Measurements from ENCODE around the gene NAA10. TPM values are rescaled to one million over a fixed set of nuclear protein-coding genes. Genes with fewer than 3 reads are reported as not detected.

Gene NAA10
- total and polyA plus RNA-seq, 2 donors from 2014 or later: 79.3 to 120 TPM

GRCh38 chrX:153913701-153914100 is 21.1 kb downstream of the NAA10 start:
- no peaks in the 10 kb centered on the region for H3K4me1 ChIP-seq (ENCODE audit: control insufficient read depth in 2 of 3, insufficient read depth in 2 of 3, low read depth in 1 of 3, low read length in 3 of 3)
- intact Hi-C loops (cut with DNase I): no loop called here
- FAIRE-seq (no peak), DNase-seq (no peak)
- TF ChIP-seq CTCF (IDR thresholded peaks at IDR 0.05; ENCODE audit: borderline replicate concordance, extremely low read depth, insufficient read depth): no peak
- H3K27ac ChIP-seq (ENCODE audit: low read depth in 2 of 2, low read length in 2 of 2): no peak overlapping the region
- no peaks in the 10 kb centered on the region for H3K36me3 ChIP-seq (ENCODE audit: control insufficient read depth in 2 of 3, insufficient read depth in 3 of 3, low read length in 3 of 3)
- no peak overlapping the region for H3K9ac ChIP-seq (ENCODE audit: low read length in 3 of 3)
- no peaks in the 10 kb centered on the region for H3K27me3 ChIP-seq (ENCODE audit: control insufficient read depth, insufficient read depth, low read length)
- no peaks in the 10 kb centered on the region for H3K9me3 ChIP-seq (ENCODE audit: control insufficient read depth in 2 of 3, insufficient read depth in 1 of 3, low read length in 3 of 3)
- H3K4me3 ChIP-seq (ENCODE audit: low read length in 3 of 3): no peak overlapping the region

- Histone ChIP-seq H3K27ac (ENCODE audit: low read depth in 2 of 2, low read length in 2 of 2) (no peak overlapping the region), H3K4me3 (ENCODE audit: low read length in 3 of 3) (no peak overlapping the region), H3K4me1 (ENCODE audit: control insufficient read depth in 2 of 3, insufficient read depth in 2 of 3, low read depth in 1 of 3, low read length in 3 of 3) (no peaks in the 10 kb centered on the region), H3K9ac (ENCODE audit: low read length in 3 of 3) (no peak overlapping the region), H3K36me3 (ENCODE audit: control insufficient read depth in 2 of 3, insufficient read depth in 3 of 3, low read length in 3 of 3) (no peaks in the 10 kb centered on the region), H3K9me3 (ENCODE audit: control insufficient read depth in 2 of 3, insufficient read depth in 1 of 3, low read length in 3 of 3) (no peaks in the 10 kb centered on the region), H3K27me3 (ENCODE audit: control insufficient read depth, insufficient read depth, low read length) (no peaks in the 10 kb centered on the region)
- intact Hi-C loops (cut with DNase I): no loop called here
- DNase-seq (no peak), FAIRE-seq (no peak)
- TF ChIP-seq CTCF (IDR thresholded peaks at IDR 0.05; ENCODE audit: borderline replicate concordance, extremely low read depth, insufficient read depth): no peak
Measured at GRCh38 chrX:153913211-153913610, 21.6 kb downstream of the NAA10 start.

- Histone ChIP-seq H3K4me3 (ENCODE audit: low read length in 3 of 3) (no peak overlapping the region), H3K36me3 (ENCODE audit: control insufficient read depth in 2 of 3, insufficient read depth in 3 of 3, low read length in 3 of 3) (no peaks in the 10 kb centered on the region), H3K9me3 (ENCODE audit: control insufficient read depth in 2 of 3, insufficient read depth in 1 of 3, low read length in 3 of 3) (no peaks in the 10 kb centered on the region), H3K27ac (ENCODE audit: low read depth in 2 of 2, low read length in 2 of 2) (no peak overlapping the region), H3K4me1 (ENCODE audit: control insufficient read depth in 2 of 3, insufficient read depth in 2 of 3, low read depth in 1 of 3, low read length in 3 of 3) (no peaks in the 10 kb centered on the region), H3K27me3 (ENCODE audit: control insufficient read depth, insufficient read depth, low read length) (no peaks in the 10 kb centered on the region), H3K9ac (ENCODE audit: low read length in 3 of 3) (no peak overlapping the region)
- no peak for TF ChIP-seq CTCF (IDR thresholded peaks at IDR 0.05; ENCODE audit: borderline replicate concordance, extremely low read depth, insufficient read depth)
- no peak for FAIRE-seq
- intact Hi-C loops (cut with DNase I): no loop called here
- no peak for DNase-seq
Measured at GRCh38 chrX:153911798-153912197, 23.0 kb downstream of the NAA10 start.

GRCh38 chrX:153910446-153910845 is 24.4 kb downstream of the NAA10 start:
- Histone ChIP-seq H3K27me3 (ENCODE audit: control insufficient read depth, insufficient read depth, low read length) (no peaks in the 10 kb centered on the region), H3K9ac (ENCODE audit: low read length in 3 of 3) (no peak overlapping the region), H3K4me1 (ENCODE audit: control insufficient read depth in 2 of 3, insufficient read depth in 2 of 3, low read depth in 1 of 3, low read length in 3 of 3) (no peaks in the 10 kb centered on the region), H3K4me3 (ENCODE audit: low read length in 3 of 3) (no peak overlapping the region), H3K27ac (ENCODE audit: low read depth in 2 of 2, low read length in 2 of 2) (no peak overlapping the region), H3K36me3 (ENCODE audit: control insufficient read depth in 2 of 3, insufficient read depth in 3 of 3, low read length in 3 of 3) (no peaks in the 10 kb centered on the region), H3K9me3 (ENCODE audit: control insufficient read depth in 2 of 3, insufficient read depth in 1 of 3, low read length in 3 of 3) (no peaks in the 10 kb centered on the region)
- no peak for TF ChIP-seq CTCF (IDR thresholded peaks at IDR 0.05; ENCODE audit: borderline replicate concordance, extremely low read depth, insufficient read depth)
- DNase-seq: peak in 1 of 5 donors; percentile 76
- FAIRE-seq: no peak
- intact Hi-C loops (cut with DNase I): no loop called here

All from kidney (tissue), 14 donors.